Gastroesophageal sphincter (tissue), 3 donors: Measurements from ENCODE around the gene DRAP1.

Experiments
- CTCF ChIP-seq, 4 experiments: fragments of 200-600 bp in 2 of 4; fragments of 450-650 bp in 2 of 4; sonication (generic) in 1 of 4; IDR thresholded peaks; one replicate each; pipeline ENCODE4 v1.5.1; 2017 to 2019; ENCODE audit warnings: antibody characterized with exemption in 4 of 4, mild to moderate bottlenecking in 2 of 4, moderate library complexity in 2 of 4
- POLR2A ChIP-seq, 2 donors: fragments of 450-650 bp; IDR thresholded peaks; one replicate each; pipeline ENCODE4 v1.6.1; 2017; ENCODE audit warnings: antibody characterized with exemption in 2 of 2, mild to moderate bottlenecking in 2 of 2, moderate library complexity in 1 of 2
- POLR2AphosphoS5 ChIP-seq: sonication (generic); formaldehyde crosslinking; IDR thresholded peaks from one replicate; pipeline ENCODE4 v1.6.1; 2017; ENCODE audit warnings: antibody characterized with exemption

- TF ChIP-seq POLR2A (IDR thresholded peaks at IDR 0.05) (no peak), POLR2AphosphoS5 (no peak), CTCF (IDR thresholded peaks at IDR 0.05) (no peak)
Observed at GRCh38 chr11:65945430-65945911, 26.2 kb downstream of the DRAP1 start, which contains the start of gene TSGA10IP.
